DND-41 (cell line): ENCODE measurements around the gene USP46.

Source experiments
- EZH2 ChIP-seq: IDR thresholded peaks from 3 replicates; pipeline ENCODE4 v1.6.1; 2012; ENCODE audit warnings: borderline replicate concordance, low read depth, mild to moderate bottlenecking, moderate library complexity, low read length, inconsistent platforms; ENCODE audit not compliant: severe bottlenecking
- TF ChIP-seq, protein P1 (sequence below): IDR thresholded peaks from 2 replicates; pipeline ENCODE4 v1.5.1; 2012; ENCODE audit warnings: borderline replicate concordance, low read length, moderate library complexity, mild to moderate bottlenecking; ENCODE audit not compliant: poor library complexity, severe bottlenecking; ENCODE audit errors: extremely low read depth

DNA sequence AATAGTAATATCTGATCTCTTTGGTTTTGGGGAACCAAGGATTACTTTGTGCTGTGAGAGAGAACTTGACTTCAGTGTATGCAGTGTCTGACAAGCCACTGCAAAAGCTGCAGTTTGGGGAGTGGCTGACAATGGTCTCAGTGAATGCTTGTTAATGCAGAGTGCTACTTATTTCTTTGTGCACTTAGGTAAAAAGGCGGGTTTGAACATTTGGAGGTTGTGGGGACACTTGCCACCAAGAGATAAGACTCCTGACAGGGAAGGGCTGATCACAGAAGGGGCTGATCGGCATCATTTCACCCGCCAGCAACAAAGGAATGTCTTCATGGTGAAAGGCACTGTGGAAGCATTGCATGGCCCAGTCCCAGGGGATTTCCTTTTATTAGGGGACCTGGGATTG lies 28.6 kb upstream of the USP46 start:
- TF ChIP-seq, protein P1, sequence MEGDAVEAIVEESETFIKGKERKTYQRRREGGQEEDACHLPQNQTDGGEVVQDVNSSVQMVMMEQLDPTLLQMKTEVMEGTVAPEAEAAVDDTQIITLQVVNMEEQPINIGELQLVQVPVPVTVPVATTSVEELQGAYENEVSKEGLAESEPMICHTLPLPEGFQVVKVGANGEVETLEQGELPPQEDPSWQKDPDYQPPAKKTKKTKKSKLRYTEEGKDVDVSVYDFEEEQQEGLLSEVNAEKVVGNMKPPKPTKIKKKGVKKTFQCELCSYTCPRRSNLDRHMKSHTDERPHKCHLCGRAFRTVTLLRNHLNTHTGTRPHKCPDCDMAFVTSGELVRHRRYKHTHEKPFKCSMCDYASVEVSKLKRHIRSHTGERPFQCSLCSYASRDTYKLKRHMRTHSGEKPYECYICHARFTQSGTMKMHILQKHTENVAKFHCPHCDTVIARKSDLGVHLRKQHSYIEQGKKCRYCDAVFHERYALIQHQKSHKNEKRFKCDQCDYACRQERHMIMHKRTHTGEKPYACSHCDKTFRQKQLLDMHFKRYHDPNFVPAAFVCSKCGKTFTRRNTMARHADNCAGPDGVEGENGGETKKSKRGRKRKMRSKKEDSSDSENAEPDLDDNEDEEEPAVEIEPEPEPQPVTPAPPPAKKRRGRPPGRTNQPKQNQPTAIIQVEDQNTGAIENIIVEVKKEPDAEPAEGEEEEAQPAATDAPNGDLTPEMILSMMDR = no peak
- TF ChIP-seq EZH2 = no peak
